Measurements from ENCODE around the gene DCLK1.

GRCh38 chr13:36061621-36062020 lies 69.6 kb downstream of the DCLK1 start:
- TF ChIP-seq POLR2A (IDR thresholded peaks at IDR 0.05) (no peak), CTCF (IDR thresholded peaks at IDR 0.05) (no peak), EP300 (IDR thresholded peaks at IDR 0.05) (no peak)
